IPS-20b (cell line): ENCODE results near the gene APBA2.

Source experiments
- H3K27ac ChIP-seq: one replicate; pipeline ENCODE4 v1.5.1; 2013; ENCODE audit warnings: low read length
- H3K27me3 ChIP-seq: 2 replicates; pipeline ENCODE4 v1.6.1; 2013; ENCODE audit warnings: mild to moderate bottlenecking, low read length, inconsistent platforms; ENCODE audit not compliant: insufficient read depth
- H3K36me3 ChIP-seq: 2 replicates; pipeline ENCODE4 v1.6.1; 2013; ENCODE audit warnings: low read depth, mild to moderate bottlenecking, inconsistent platforms, low read length, moderate library complexity; ENCODE audit not compliant: insufficient read depth
- H3K4me1 ChIP-seq: 2 replicates; pipeline ENCODE4 v1.6.1; 2013; ENCODE audit warnings: mild to moderate bottlenecking, control low read depth, inconsistent platforms, low read length, moderate library complexity; ENCODE audit not compliant: insufficient read depth
- H3K4me3 ChIP-seq: 2 replicates; pipeline ENCODE4 v1.5.1; 2013; ENCODE audit warnings: mild to moderate bottlenecking, low read length, inconsistent platforms
- H3K9ac ChIP-seq: 2 replicates; pipeline ENCODE4 v1.6.1; 2013; ENCODE audit warnings: low read depth, mild to moderate bottlenecking, inconsistent platforms, low read length, moderate library complexity
- H3K9me3 ChIP-seq: 2 replicates; pipeline ENCODE4 v1.6.1; 2013; ENCODE audit warnings: mild to moderate bottlenecking, low read depth, low read length, inconsistent platforms; ENCODE audit not compliant: insufficient read depth

APBA2 gene

DNA sequence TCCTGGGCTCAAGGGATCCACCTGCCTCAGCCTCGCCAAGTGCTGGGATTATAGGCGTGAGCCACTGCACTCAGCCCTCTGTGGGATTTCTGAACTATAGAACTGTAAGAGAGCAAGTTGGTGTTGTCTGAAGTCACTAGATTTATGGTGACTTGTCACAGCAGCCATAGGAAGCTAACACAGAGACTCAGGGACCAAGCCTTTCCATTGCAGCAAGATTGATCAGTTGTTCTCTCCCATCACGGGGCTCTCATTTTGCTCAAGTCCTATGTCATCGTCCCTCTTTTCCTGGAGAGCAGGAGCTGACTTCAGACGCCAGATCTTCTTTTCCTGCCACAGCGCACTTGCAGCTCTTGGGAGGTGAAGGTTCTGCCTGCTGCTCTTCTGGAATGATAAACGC, 61.0 kb downstream of the APBA2 start:
- Histone ChIP-seq H3K9ac (no peak overlapping the region), H3K27me3 (no peaks in the 10 kb centered on the region), H3K4me3 (no peak overlapping the region), H3K36me3 (no peaks in the 10 kb centered on the region), H3K27ac (no peak overlapping the region), H3K9me3 (peaks cover 3% of the 10 kb centered on the region; the same call in 1 of the 2 replicates), H3K4me1 (no peaks in the 10 kb centered on the region)

DNA sequence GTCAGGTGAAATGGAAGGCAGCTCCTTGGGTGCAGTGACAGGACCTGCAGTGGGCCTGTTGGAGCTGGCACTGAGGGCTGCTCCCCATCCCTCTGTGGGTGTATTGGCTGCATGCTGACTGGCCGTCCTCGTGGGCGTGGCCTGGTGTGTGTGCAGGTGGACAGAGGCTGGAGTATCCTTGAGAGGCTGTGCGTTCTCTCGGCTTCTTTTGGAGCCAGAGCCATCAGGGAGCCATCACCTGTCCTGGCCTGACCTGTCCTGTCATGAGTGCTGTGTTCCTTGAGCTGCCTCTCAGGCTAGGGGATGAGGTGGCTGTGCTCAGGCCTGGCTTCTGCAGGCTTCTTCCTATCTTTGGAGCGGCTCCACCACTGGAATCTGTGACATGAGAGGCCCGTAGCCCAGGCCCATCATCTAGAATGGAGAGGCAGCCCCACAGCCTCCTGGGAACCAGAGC, 61.5 kb downstream of the APBA2 start:
- Histone ChIP-seq H3K4me1 (no peaks in the 10 kb centered on the region), H3K27me3 (no peaks in the 10 kb centered on the region), H3K4me3 (no peak overlapping the region), H3K36me3 (no peaks in the 10 kb centered on the region), H3K27ac (no peak overlapping the region), H3K9ac (no peak overlapping the region), H3K9me3 (peaks cover 3% of the 10 kb centered on the region; the same call in 1 of the 2 replicates)

DNA sequence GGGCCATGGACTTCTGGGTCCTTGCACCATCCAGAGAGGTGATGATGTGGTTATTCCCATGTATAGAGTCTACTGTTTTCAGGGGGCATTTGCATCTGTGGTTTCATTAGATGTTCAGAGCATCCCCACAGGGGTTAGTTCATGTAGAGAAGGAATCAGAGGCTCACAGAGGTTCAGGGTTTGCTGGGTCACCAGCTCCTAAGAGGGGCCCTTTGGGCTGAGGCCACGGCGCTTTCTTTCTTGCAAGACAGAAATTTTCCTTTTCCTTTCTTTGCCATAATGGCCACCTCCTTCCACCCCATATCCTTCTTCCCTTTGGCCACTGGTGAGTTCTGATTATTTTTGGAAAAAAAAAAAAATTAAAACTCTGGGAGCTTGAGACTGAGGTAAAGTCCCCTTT, 62.3 kb downstream of the APBA2 start:
- Histone ChIP-seq H3K9me3 (peaks cover 3% of the 10 kb centered on the region; the same call in 1 of the 2 replicates), H3K4me3 (no peak overlapping the region), H3K36me3 (no peaks in the 10 kb centered on the region), H3K9ac (no peak overlapping the region), H3K4me1 (no peaks in the 10 kb centered on the region), H3K27me3 (no peaks in the 10 kb centered on the region), H3K27ac (no peak overlapping the region)

DNA sequence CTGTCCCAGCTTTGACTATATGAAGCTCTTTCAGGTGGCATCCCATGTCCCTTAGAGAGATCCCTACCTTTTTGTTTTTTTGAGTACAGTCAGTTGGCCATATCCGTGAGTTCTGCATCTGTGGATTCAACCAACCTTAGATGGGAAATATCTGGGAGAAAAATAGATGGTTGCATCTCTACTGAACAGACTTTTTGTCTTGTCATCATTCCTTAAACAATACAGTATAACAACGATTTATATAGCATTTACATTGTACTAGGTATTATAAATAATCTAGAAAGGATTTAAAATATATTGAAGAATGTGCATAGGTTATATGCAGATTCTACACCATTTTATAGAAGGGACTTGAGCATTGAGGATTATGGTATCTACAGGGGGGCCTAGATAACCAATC, 65.1 kb downstream of the APBA2 start:
- Histone ChIP-seq H3K9me3 (peaks cover 3% of the 10 kb centered on the region; the same call in 1 of the 2 replicates), H3K9ac (no peak overlapping the region), H3K27ac (no peak overlapping the region), H3K36me3 (no peaks in the 10 kb centered on the region), H3K4me1 (peaks cover 7% of the 10 kb centered on the region), H3K27me3 (no peaks in the 10 kb centered on the region), H3K4me3 (no peak overlapping the region)

DNA sequence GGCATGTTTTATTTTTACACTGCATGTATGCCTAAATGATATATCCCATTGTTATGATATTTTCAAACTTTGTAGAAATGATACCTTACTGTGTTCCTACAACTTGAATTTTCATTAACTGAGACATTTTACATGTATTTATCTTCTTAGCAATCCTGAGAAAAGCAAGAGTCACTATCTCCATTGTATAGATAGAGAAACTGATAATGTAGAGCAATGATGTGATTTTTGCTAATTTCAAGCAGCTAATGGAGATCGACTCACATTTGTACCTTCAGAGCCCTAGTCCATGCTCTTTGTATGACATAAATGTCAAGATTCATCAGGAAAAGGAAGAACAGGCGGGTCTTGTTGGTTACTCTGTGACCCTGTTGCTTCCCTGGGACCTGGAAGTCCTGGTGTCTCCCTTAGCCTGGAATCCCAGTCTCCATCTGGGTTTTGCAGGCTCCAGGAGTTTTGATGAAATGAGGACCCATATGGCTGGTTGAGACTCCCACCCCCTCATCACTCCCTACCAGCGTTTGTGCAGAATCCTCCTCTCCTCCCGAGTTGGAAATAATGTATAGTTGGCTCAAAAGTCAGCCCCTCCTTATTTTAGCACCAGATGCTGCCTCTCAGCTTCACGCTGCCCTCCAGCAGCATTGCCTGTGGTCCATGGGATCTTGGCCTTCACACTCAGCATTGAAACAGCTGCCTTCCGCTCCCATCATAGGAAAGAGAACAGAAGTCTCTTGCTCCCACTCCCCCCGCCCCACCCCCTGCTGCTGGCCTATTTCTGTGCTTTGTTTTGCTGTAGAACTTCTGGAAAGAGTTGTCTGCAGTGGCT, 67.1 kb downstream of the APBA2 start:
- Histone ChIP-seq H3K27ac (no peak overlapping the region), H3K9ac (no peak overlapping the region), H3K9me3 (no peaks in the 10 kb centered on the region), H3K4me1 (peaks cover 7% of the 10 kb centered on the region), H3K36me3 (no peaks in the 10 kb centered on the region), H3K4me3 (no peak overlapping the region), H3K27me3 (no peaks in the 10 kb centered on the region)

DNA sequence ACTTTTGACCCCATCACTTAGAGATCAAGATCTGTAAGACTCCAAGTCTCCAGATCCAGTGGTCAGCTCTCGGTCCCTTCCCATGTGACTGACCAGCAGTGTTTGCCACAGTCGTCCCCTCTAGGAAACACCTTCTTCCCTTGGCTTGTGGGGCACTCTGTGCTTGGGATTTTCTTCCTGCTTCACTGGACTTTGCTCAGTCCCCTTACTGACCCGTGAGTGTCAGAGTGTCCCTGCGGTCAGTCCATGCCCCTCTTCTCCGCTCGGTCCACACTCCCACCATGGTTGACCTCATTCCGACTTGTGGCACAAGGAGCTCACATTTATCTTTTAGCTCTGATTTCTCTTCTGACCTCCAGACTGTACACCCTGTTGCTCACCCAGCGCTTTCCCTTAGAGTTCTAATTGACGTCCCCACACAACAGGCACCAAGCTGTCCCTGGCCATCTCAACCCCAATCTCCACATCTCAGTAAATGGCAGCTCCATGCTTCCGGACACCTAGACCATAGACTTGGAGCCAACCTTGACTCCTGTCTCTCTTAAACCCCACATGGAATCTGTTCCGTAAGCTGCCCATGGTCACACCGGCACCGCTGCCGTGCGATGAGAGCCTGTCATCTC, 67.9 kb downstream of the APBA2 start:
- Histone ChIP-seq H3K9ac (no peak overlapping the region), H3K27me3 (no peaks in the 10 kb centered on the region), H3K27ac (no peak overlapping the region), H3K9me3 (no peaks in the 10 kb centered on the region), H3K4me3 (no peak overlapping the region), H3K4me1 (peaks cover 7% of the 10 kb centered on the region), H3K36me3 (no peaks in the 10 kb centered on the region)

DNA sequence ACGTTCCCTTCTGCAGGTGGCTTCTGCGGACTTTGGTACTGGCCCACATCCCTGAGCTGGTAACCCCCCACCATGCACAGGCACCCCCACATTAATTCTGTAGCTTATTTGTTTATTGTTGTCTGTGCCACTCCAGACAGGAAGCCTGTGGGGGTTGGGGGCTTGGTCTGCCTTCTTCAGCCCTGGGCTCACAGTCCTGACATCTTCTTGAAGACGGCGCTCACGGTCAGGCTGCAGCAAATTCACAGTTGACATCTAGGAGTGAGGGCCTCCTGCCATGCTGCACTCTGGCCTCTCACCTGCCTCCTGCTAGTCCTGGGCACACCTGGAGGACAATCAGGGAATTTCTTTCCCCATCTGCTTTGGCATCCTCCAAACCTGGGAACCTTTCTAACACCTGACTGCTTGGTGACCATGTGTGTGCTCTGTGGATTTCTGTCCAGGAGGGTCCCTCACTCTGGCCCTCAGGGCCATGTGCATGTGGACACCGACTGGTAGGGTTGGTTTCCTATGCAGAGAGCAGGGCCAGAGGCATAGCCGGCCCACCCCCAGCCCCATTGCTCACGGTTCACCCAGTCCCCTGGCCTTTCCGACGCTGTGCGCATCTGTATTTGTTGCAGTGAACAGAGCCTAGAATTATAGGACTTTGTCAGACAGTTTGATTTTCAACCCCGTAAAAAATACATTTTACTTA, 68.8 kb downstream of the APBA2 start:
- H3K4me1 ChIP-seq, result peaks cover 7% of the 10 kb centered on the region
- H3K36me3 ChIP-seq, result no peaks in the 10 kb centered on the region
- H3K9me3 ChIP-seq, result no peaks in the 10 kb centered on the region
- no peak overlapping the region for H3K4me3 ChIP-seq
- no peak overlapping the region for H3K9ac ChIP-seq
- H3K27ac ChIP-seq, result no peak overlapping the region
- H3K27me3 ChIP-seq, result no peaks in the 10 kb centered on the region

DNA sequence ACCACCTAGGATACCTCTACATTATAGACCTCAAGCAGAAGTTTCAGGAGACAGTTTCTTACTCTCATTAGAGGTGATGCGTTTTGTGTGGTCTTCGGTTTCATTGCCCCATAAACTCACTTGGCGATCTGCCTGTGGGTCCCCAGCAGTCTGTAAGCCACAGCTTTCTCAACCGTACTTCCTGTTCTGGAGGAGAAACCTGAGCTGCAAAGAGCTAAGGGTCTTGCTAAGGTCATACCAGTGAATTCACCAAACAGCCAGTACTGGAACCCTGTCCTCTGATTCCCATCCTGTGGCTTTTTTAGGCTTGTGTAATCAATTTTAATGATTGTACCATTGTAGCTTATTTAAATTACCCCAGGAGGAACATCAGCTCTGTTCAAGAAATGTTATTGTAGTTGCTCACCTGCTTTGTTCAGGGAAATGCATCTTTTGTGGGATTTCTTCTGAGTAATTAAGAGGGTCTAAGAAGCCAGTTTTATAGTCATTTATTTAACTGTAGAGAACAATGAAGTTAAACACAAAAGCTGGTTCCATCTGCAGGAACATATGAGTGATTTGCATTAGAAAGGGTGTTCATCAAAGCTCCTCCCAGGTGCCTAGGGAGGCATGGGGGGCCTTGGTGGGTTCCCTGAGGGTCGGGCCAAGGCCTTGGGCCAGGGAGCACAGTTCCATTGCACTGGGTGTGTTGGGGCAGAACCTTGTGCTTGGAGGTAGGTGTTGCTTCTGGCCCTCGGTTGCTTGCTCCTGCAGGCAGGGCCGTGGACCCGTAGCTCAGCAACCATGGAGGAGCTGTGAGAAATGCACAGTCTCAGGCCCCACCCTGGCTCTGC, 69.6 kb downstream of the APBA2 start:
- Histone ChIP-seq H3K36me3 (no peaks in the 10 kb centered on the region), H3K4me1 (peaks cover 7% of the 10 kb centered on the region), H3K9me3 (no peaks in the 10 kb centered on the region), H3K9ac (no peak overlapping the region), H3K27ac (no peak overlapping the region), H3K4me3 (no peak overlapping the region), H3K27me3 (no peaks in the 10 kb centered on the region)

DNA sequence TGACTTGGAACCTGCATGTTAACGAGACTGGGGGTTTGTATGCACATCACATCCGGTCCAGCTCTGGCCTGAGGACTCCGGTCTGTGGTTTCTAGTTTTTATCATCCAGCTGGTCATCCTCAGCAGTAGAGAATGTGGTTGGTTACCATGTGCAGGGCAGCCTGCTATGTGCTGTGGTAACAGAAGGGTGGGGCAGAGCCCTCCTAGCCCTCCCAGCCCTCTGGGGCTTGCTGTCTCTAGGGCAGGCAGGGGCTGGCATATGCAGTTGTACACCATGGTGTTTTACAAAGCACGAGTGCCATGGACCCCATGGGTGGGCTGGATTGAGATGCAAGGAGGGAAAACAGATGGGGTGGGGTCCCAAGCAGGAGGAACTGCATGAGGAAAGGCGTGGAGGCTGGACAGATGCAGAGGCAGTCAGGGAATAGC, 70.2 kb downstream of the APBA2 start:
- H3K9ac ChIP-seq, result no peak overlapping the region

DNA sequence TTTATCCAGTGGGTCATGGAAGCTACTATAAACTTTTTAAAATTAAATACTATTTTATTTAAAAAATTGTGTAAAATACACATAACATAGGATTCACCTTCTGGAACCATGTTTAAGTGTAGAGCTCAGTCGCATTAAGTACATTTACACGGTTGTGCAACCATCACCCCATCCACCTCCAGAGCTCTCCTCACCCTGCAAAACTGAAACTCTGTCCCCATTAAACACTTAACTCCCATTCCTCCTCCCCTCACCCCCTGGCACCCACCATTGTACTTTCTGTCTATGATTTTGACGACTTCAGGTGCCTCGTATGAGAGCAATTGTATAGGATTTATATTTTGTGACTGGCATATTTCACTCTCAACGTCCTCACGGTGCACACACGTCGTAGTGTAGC, 70.7 kb downstream of the APBA2 start:
- H3K36me3 ChIP-seq, result no peaks in the 10 kb centered on the region
- H3K27ac ChIP-seq, result no peak overlapping the region
- no peak overlapping the region for H3K9ac ChIP-seq
- H3K4me3 ChIP-seq, result no peak overlapping the region
- H3K27me3 ChIP-seq, result no peaks in the 10 kb centered on the region
- no peaks in the 10 kb centered on the region for H3K9me3 ChIP-seq
- peaks cover 7% of the 10 kb centered on the region for H3K4me1 ChIP-seq

More for the DNA sequence above, 70.2 kb downstream of the APBA2 start:
- H3K9me3 ChIP-seq, result no peaks in the 10 kb centered on the region
- H3K36me3 ChIP-seq, result no peaks in the 10 kb centered on the region
- no peak overlapping the region for H3K4me3 ChIP-seq
- peaks cover 7% of the 10 kb centered on the region for H3K4me1 ChIP-seq
- no peak overlapping the region for H3K27ac ChIP-seq
- no peaks in the 10 kb centered on the region for H3K27me3 ChIP-seq
